SU-DHL-6 (cell line): ENCODE data around the gene ITGB6.
"Not testable (repeated sequence)": the region's sequence is repeated elsewhere in the genome, so short reads cannot be mapped to it uniquely, and the experiment has no call there.

ENCODE experiments used
- H2AFZ ChIP-seq: fragments of 200-600 bp; sonication (generic); 2 replicates; pipeline ENCODE4 v1.6.1; 2014; ENCODE audit warnings: low read depth, mild to moderate bottlenecking, moderate library complexity, mixed read lengths, antibody characterized with exemption, low read length; ENCODE audit not compliant: severe bottlenecking
- H3F3A ChIP-seq: fragments of 200-600 bp; shearing (Covaris generic); 2 replicates; pipeline ENCODE4 v1.6.0; 2016; ENCODE audit warnings: antibody characterized with exemption, mild to moderate bottlenecking; ENCODE audit not compliant: insufficient read depth
- H3K27ac ChIP-seq: fragments of 200-600 bp; sonication (generic); 2 replicates; pipeline ENCODE4 v1.5.1; 2016; ENCODE audit warnings: low read depth, mild to moderate bottlenecking, low read length, moderate library complexity, mixed read lengths
- H3K27me3 ChIP-seq: fragments of 200-600 bp; sonication (generic), shearing (Covaris generic); 2 replicates; pipeline ENCODE4 v1.6.0; 2014; ENCODE audit warnings: mild to moderate bottlenecking, low read length
- H3K36me3 ChIP-seq: fragments of 200-600 bp; sonication (generic); 2 replicates; pipeline ENCODE4 v1.6.1; 2014; ENCODE audit warnings: mild to moderate bottlenecking, low read length, mixed read lengths
- H3K4me2 ChIP-seq: fragments of 300-600, 200-600 bp; shearing (Covaris generic), sonication (generic); 2 replicates; pipeline ENCODE4 v1.6.0; 2014; ENCODE audit warnings: low read length, low read depth, mild to moderate bottlenecking; ENCODE audit not compliant: poor library complexity, severe bottlenecking
- H3K4me3 ChIP-seq: fragments of 200-600 bp; sonication (generic); 2 replicates; pipeline ENCODE4 v1.5.1; 2014; ENCODE audit warnings: antibody characterized with exemption, low read length, mild to moderate bottlenecking, mixed read lengths; ENCODE audit not compliant: insufficient read depth, poor library complexity, severe bottlenecking
- H3K79me2 ChIP-seq: fragments of 200-600 bp; sonication (generic); 2 replicates; pipeline ENCODE4 v1.6.1; 2014; ENCODE audit warnings: mild to moderate bottlenecking, low read length, moderate library complexity; ENCODE audit not compliant: insufficient read depth
- H3K9ac ChIP-seq: fragments of 200-600 bp; sonication (generic); 2 replicates; pipeline ENCODE4 v1.7.0; 2014; ENCODE audit warnings: mild to moderate bottlenecking, low read length
- H3K9me2 ChIP-seq: fragments of 200-600 bp; sonication (generic); replicated peaks from 2 replicates; pipeline ENCODE4 v1.6.1; 2014; ENCODE audit warnings: low read length; ENCODE audit not compliant: insufficient read depth
- H3K9me3 ChIP-seq: fragments of 200-600 bp; sonication (generic); 2 replicates; pipeline ENCODE4 v1.6.1; 2014; ENCODE audit warnings: low read length, mixed read lengths; ENCODE audit not compliant: insufficient read depth
- H4K20me1 ChIP-seq: fragments of 200-600 bp; sonication (generic); 2 replicates; pipeline ENCODE4 v1.6.1; 2014; ENCODE audit warnings: low read depth, mild to moderate bottlenecking, antibody characterized with exemption, low read length, moderate library complexity, mixed read lengths
- EZH2phosphoT487 ChIP-seq: fragments of 200-600 bp; sonication (generic), shearing (Covaris generic); conservative IDR thresholded peaks from 2 replicates; pipeline ENCODE4 v1.6.1; 2018; ENCODE audit warnings: mild to moderate bottlenecking, antibody characterized with exemption, low read length, moderate library complexity, mixed read lengths
- TF ChIP-seq, protein P1 (sequence below): fragments of 200-600 bp; sonication (generic); IDR thresholded peaks from one replicate; pipeline ENCODE4 v1.5.1; 2017; ENCODE audit warnings: antibody characterized with exemption, mild to moderate bottlenecking, low read length, moderate library complexity; ENCODE audit not compliant: insufficient read depth, poor library complexity, severe bottlenecking

The ITGB6 gene

DNA sequence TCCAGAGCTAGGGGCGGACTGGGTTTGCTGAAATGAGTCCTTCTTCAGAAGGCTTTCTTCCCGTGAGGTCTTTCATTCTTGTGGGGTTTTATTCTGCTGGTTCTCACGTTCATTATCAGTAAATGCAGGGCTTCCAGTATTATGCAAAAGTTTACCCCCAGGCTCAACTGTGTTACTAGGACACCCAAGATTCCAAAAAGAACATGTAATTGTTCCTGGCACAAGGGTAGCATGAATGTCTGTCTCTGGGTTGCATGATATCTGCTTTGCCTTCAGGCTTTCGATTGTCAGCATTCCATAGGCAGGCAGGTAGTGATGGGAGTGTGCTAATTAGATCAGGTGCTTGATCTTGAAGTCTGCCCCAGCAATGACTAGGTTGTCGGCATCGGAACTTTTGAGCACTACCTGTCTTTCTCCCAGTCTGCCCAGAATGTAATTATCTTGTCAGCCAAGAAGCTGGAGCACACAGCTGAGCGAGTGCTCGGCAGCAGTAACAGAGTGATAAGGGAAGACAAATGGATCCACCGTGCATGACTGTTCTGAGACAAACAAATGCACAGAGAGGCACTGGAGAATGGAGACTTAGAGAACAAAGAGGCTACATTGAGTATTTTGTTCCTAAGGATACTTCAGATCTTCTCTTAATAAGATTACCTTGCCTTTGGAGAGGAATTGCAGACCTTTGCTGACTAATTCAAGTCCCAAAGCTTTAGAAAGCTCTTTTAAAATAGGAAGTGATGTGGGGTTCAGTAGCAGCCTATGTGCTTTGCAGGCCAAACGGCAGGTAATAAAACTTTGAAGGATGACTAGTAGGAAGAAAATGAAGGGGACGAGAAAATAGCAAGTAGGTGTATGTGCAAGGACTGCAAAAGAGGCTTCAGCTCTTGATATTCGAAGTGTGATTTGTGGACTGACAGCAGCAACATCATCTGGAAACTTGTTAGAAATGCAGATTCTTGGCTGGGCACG is 41.9 kb downstream of the ITGB6 start:
- H3K27me3 ChIP-seq = no peaks in the 10 kb centered on the region
- H3K36me3 ChIP-seq = no peaks in the 10 kb centered on the region
- H3K9me2 ChIP-seq = no peaks in the 10 kb centered on the region
- no peak overlapping the region for H3K27ac ChIP-seq
- H3F3A ChIP-seq = no peaks in the 10 kb centered on the region
- no peak overlapping the region for H2AFZ ChIP-seq
- no peaks in the 10 kb centered on the region for H4K20me1 ChIP-seq
- H3K9me3 ChIP-seq = no peaks in the 10 kb centered on the region
- no peak overlapping the region for H3K4me3 ChIP-seq
- TF ChIP-seq, protein P1, sequence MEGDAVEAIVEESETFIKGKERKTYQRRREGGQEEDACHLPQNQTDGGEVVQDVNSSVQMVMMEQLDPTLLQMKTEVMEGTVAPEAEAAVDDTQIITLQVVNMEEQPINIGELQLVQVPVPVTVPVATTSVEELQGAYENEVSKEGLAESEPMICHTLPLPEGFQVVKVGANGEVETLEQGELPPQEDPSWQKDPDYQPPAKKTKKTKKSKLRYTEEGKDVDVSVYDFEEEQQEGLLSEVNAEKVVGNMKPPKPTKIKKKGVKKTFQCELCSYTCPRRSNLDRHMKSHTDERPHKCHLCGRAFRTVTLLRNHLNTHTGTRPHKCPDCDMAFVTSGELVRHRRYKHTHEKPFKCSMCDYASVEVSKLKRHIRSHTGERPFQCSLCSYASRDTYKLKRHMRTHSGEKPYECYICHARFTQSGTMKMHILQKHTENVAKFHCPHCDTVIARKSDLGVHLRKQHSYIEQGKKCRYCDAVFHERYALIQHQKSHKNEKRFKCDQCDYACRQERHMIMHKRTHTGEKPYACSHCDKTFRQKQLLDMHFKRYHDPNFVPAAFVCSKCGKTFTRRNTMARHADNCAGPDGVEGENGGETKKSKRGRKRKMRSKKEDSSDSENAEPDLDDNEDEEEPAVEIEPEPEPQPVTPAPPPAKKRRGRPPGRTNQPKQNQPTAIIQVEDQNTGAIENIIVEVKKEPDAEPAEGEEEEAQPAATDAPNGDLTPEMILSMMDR = no peak
- no peaks in the 10 kb centered on the region for H3K79me2 ChIP-seq
- no peak overlapping the region for H3K4me2 ChIP-seq
- no peak overlapping the region for H3K9ac ChIP-seq

DNA sequence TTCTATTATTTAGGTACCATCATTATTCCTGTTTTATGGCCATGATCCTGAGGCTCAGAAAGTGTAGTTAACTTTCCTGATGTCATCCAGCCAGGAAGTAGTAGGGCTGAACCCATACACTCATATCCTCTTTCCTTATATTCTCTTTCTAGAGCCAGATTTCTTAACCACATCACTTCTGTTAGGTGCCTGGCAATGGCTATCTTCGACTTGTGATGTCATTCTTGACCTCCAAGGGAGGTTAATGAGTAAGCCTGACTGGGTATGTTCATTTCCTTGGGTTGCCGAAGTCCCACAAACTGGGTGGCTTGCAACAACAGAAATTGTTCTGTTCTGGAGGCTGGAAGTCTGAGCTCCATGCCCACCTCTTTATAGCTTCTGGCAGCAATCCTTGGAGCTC is 43.4 kb downstream of the ITGB6 start:
- no peaks in the 10 kb centered on the region for H3F3A ChIP-seq
- no peaks in the 10 kb centered on the region for H3K36me3 ChIP-seq
- H4K20me1 ChIP-seq = no peaks in the 10 kb centered on the region
- no peak overlapping the region for H3K4me3 ChIP-seq
- H3K9me3 ChIP-seq = no peaks in the 10 kb centered on the region
- no peak overlapping the region for H2AFZ ChIP-seq
- no peak overlapping the region for H3K9ac ChIP-seq
- H3K27me3 ChIP-seq = no peaks in the 10 kb centered on the region
- no peak overlapping the region for H3K4me2 ChIP-seq
- H3K27ac ChIP-seq = no peak overlapping the region
- no peaks in the 10 kb centered on the region for H3K9me2 ChIP-seq
- no peak for TF ChIP-seq EZH2phosphoT487
- TF ChIP-seq, protein P1 = no peak
- no peaks in the 10 kb centered on the region for H3K79me2 ChIP-seq

DNA sequence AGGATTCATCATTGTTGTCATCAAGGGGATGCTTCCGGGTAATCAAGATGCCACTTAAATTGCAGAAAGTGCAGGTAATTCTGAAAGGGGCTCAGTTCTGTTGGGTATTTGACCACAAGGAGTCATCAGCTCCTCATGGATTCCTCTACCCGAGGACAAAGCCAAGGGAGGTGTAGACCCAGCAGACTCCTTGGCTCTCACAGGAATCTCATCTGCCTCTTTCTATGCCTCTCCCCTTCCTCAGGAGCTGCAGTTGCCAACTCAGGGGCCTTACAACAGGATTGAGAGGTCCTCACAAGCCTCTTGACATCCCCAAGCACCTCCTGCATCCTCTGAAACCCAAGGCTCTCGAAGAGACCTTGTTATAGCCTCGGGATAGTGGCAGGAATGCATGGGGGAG is 44.0 kb downstream of the ITGB6 start:
- no peak overlapping the region for H3K9ac ChIP-seq
- no peak overlapping the region for H3K27ac ChIP-seq
- no peaks in the 10 kb centered on the region for H3K27me3 ChIP-seq
- no peaks in the 10 kb centered on the region for H3K79me2 ChIP-seq
- no peaks in the 10 kb centered on the region for H3F3A ChIP-seq
- H2AFZ ChIP-seq = no peak overlapping the region
- H3K4me2 ChIP-seq = no peak overlapping the region
- no peaks in the 10 kb centered on the region for H4K20me1 ChIP-seq
- no peaks in the 10 kb centered on the region for H3K36me3 ChIP-seq
- no peak overlapping the region for H3K4me3 ChIP-seq
- H3K9me3 ChIP-seq = no peaks in the 10 kb centered on the region
- TF ChIP-seq EZH2phosphoT487 = no peak
- TF ChIP-seq, protein P1 = no peak
- H3K9me2 ChIP-seq = no peaks in the 10 kb centered on the region

DNA sequence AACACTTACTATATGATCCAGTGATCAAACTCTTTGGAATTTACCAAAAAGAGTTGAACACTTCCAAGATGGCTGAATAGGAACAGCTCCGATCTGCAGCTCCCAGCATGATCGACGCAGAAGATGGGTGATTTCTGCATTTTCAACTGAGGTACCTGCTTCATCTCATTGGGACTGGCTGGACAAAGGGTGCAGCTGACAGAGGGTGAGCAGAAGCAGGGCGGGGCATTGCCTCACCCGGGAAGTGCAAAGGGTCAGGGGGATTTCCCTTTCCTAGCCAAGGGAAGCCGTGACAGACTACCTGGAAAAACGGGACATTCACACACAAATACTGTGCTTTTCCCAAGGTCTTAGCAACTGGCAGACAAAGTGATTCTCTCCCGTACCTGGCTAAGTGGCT is 51.7 kb downstream of the ITGB6 start:
- not testable (repeated sequence) for H2AFZ ChIP-seq, H3K27me3 ChIP-seq, H3K9me3 ChIP-seq, H3F3A ChIP-seq, H3K9me2 ChIP-seq, H3K27ac ChIP-seq, H3K4me3 ChIP-seq, H3K9ac ChIP-seq, H3K4me2 ChIP-seq, H3K36me3 ChIP-seq, H4K20me1 ChIP-seq, H3K79me2 ChIP-seq
